Activated CD8-positive, alpha-beta memory T cell treated with anti-CD3 and anti-CD28 coated beads, Interleukin-2, amount 10 ng/mL, durations not matched to agents 7 days and 5 days (primary cell): ENCODE results near the gene GLI3. TPM values are rescaled to one million over a fixed set of nuclear protein-coding genes. Genes with fewer than 3 reads are reported as not detected.

Experiments
- ATAC-seq: fragments of 150-1000 bp; cut with Tn5 transposase; one replicate; pipeline ENCODE4 v1.10.0; 2021; ENCODE audit warnings: moderate library complexity
- CTCF ChIA-PET: fragments of 350-600 bp; sonication (Branson Sonifier 250); formaldehyde crosslinking; loops from one replicate; lab custom pipeline; 2021; ENCODE audit warnings: antibody characterized with exemption; lab: Charles Lee
- DNase-seq: peaks from one replicate; pipeline ENCODE4 v3.0.0-alpha.2; 2020
- H3K27ac Mint-ChIP-seq: one replicate; pipeline ENCODE4 v1.8.0; 2021; ENCODE audit warnings: mild to moderate bottlenecking, mixed read lengths
- H3K27me3 Mint-ChIP-seq: one replicate; pipeline ENCODE4 v1.8.0; 2021; ENCODE audit warnings: mixed read lengths
- H3K36me3 Mint-ChIP-seq: one replicate; pipeline ENCODE4 v1.8.0; 2021; ENCODE audit warnings: mild to moderate bottlenecking, mixed read lengths
- H3K4me1 Mint-ChIP-seq: one replicate; pipeline ENCODE4 v1.8.0; 2021; ENCODE audit warnings: mixed read lengths
- H3K4me3 Mint-ChIP-seq: one replicate; pipeline ENCODE4 v1.8.0; 2021; ENCODE audit warnings: mild to moderate bottlenecking, moderate library complexity, mixed read lengths
- H3K9me3 Mint-ChIP-seq: one replicate; pipeline ENCODE4 v1.8.0; 2022; ENCODE audit warnings: low read depth, mixed read lengths
- total RNA-seq, 2 experiments: library from RNA; stranded (reverse); gene quantifications; one replicate each; pipeline ENCODE4 v1.2.3, GENCODE V29; 2021

Gene GLI3
- total RNA-seq, 2 experiments from 2014 or later, result 0.15 to 0.26 TPM

GRCh38 chr7:42128703-42129102 lies 108.3 kb downstream of the GLI3 start:
- CTCF ChIA-PET, result no interaction called here
- Mint-ChIP-seq H3K27ac (no peak overlapping the region), H3K36me3 (no peaks in the 10 kb centered on the region), H3K27me3 (peaks cover 3% of the 10 kb centered on the region), H3K4me1 (peaks cover 13% of the 10 kb centered on the region), H3K4me3 (no peak overlapping the region), H3K9me3 (no peaks in the 10 kb centered on the region)
- DNase-seq (no peak), ATAC-seq (no peak)

DNA sequence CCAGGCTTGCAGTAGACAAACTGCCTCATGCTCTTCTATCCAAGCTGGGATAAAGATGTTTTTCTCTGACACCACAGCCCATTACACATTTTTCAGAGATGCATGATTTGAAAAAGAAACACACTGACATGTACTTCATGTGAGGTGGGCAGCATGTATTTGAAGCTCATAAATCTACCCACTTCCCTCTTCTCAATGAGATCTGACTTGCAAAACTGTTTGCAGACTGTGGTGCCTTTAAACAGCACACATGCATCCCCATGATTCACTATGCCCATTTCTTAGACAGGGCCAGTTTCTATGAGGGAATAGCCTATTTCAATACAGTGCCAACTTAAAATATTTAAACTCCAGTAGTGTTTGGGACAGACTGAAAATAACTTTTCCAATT lies 109.8 kb downstream of the GLI3 start:
- Mint-ChIP-seq H3K9me3 (no peaks in the 10 kb centered on the region), H3K4me3 (no peak overlapping the region), H3K27ac (no peak overlapping the region), H3K36me3 (no peaks in the 10 kb centered on the region), H3K4me1 (peaks cover 16% of the 10 kb centered on the region), H3K27me3 (peaks cover 3% of the 10 kb centered on the region)
- no peak for ATAC-seq
- DNase-seq, result no peak
- CTCF ChIA-PET, result interaction anchor here (0.5 kb wide), 1 partner anchor 137 kb away, joined by 3 read pairs; no protein-coding TSS in a partner anchor

DNA sequence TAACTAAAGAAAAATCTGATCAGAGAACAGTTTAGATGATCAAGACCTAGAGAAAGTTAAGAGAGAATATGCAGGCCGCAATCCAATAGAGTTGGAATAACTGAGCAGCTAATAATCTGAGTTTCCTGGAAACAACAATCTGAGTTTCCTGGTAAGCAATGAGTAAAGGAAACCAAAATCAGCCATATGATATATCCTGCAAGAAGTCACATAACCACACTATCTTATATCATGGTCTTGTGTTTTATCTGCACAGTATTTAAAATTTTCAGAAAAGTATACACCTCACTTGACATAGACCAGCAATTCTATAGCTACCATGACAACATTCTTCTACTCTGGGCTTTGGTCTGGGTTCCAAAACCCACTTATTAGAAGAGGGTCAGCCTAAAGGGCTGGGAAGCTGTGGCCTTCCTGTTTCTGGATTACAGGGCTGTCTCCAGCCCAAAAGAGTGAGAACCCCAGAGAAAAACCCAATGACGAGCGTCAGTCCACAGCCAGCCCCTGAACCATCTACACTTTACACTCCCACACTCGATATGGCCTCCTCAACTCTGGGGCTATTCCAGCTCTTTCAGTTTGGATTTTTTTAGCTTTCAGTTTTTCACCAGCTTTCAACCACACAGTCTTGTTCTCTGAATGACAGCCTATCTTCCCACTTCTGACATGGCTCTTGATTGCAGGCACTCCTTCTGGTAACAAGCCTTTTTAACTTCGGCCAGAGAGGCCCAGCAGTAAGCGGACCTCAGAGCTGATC lies 110.4 kb downstream of the GLI3 start:
- Mint-ChIP-seq H3K4me3 (no peak overlapping the region), H3K4me1 (peaks cover 16% of the 10 kb centered on the region), H3K27me3 (peaks cover 3% of the 10 kb centered on the region), H3K36me3 (no peaks in the 10 kb centered on the region), H3K27ac (no peak overlapping the region), H3K9me3 (no peaks in the 10 kb centered on the region)
- ATAC-seq (no peak), DNase-seq (no peak)
- CTCF ChIA-PET, result interaction anchor here (0.5 kb wide), 1 partner anchor 137 kb away, joined by 3 read pairs; no protein-coding TSS in a partner anchor

GRCh38 chr7:42125321-42125720 lies 111.7 kb downstream of the GLI3 start:
- no peak for ATAC-seq
- CTCF ChIA-PET, result no interaction called here
- no peak for DNase-seq
- H3K27me3 Mint-ChIP-seq, result peaks cover 6% of the 10 kb centered on the region
- H3K9me3 Mint-ChIP-seq, result no peaks in the 10 kb centered on the region
- H3K36me3 Mint-ChIP-seq, result no peaks in the 10 kb centered on the region
- no peak overlapping the region for H3K27ac Mint-ChIP-seq
- no peak overlapping the region for H3K4me3 Mint-ChIP-seq
- H3K4me1 Mint-ChIP-seq, result peaks cover 16% of the 10 kb centered on the region

- ATAC-seq, result no peak
- no peaks in the 10 kb centered on the region for H3K36me3 Mint-ChIP-seq
- H3K4me1 Mint-ChIP-seq, result peaks cover 16% of the 10 kb centered on the region
- no peaks in the 10 kb centered on the region for H3K9me3 Mint-ChIP-seq
- CTCF ChIA-PET, result no interaction called here
- peaks cover 3% of the 10 kb centered on the region for H3K27me3 Mint-ChIP-seq
- DNase-seq, result no peak
- H3K27ac Mint-ChIP-seq, result no peak overlapping the region
- no peak overlapping the region for H3K4me3 Mint-ChIP-seq
These were observed 113.3 kb downstream of the GLI3 start for GRCh38 chr7:42123716-42124115.

GRCh38 chr7:42120191-42120590 lies 116.8 kb downstream of the GLI3 start:
- peaks cover 3% of the 10 kb centered on the region for H3K4me1 Mint-ChIP-seq
- H3K27ac Mint-ChIP-seq, result no peak overlapping the region
- no peaks in the 10 kb centered on the region for H3K36me3 Mint-ChIP-seq
- no peak overlapping the region for H3K4me3 Mint-ChIP-seq
- DNase-seq (no peak), ATAC-seq (no peak)
- H3K27me3 Mint-ChIP-seq, result peaks cover 3% of the 10 kb centered on the region
- H3K9me3 Mint-ChIP-seq, result no peaks in the 10 kb centered on the region
- CTCF ChIA-PET, result no interaction called here

GRCh38 chr7:42117201-42117600 lies 119.8 kb downstream of the GLI3 start:
- H3K4me1 Mint-ChIP-seq, result no peaks in the 10 kb centered on the region
- H3K27ac Mint-ChIP-seq, result no peak overlapping the region
- H3K4me3 Mint-ChIP-seq, result no peak overlapping the region
- H3K36me3 Mint-ChIP-seq, result no peaks in the 10 kb centered on the region
- DNase-seq (no peak), ATAC-seq (no peak)
- CTCF ChIA-PET, result no interaction called here
- H3K9me3 Mint-ChIP-seq, result no peaks in the 10 kb centered on the region
- peaks cover 7% of the 10 kb centered on the region for H3K27me3 Mint-ChIP-seq

GRCh38 chr7:42115795-42116194 lies 121.2 kb downstream of the GLI3 start:
- no peak for DNase-seq
- H3K9me3 Mint-ChIP-seq, result no peaks in the 10 kb centered on the region
- ATAC-seq, result no peak
- no peaks in the 10 kb centered on the region for H3K4me1 Mint-ChIP-seq
- peaks cover 3% of the 10 kb centered on the region for H3K27me3 Mint-ChIP-seq
- CTCF ChIA-PET, result no interaction called here
- no peak overlapping the region for H3K4me3 Mint-ChIP-seq
- H3K36me3 Mint-ChIP-seq, result no peaks in the 10 kb centered on the region
- H3K27ac Mint-ChIP-seq, result no peak overlapping the region

GRCh38 chr7:42110333-42110732 lies 126.7 kb downstream of the GLI3 start:
- Mint-ChIP-seq H3K27me3 (peaks cover 9% of the 10 kb centered on the region), H3K27ac (no peak overlapping the region), H3K9me3 (no peaks in the 10 kb centered on the region), H3K4me3 (no peak overlapping the region), H3K4me1 (no peaks in the 10 kb centered on the region), H3K36me3 (no peaks in the 10 kb centered on the region)
- DNase-seq (no peak), ATAC-seq (no peak)
- CTCF ChIA-PET, result no interaction called here

DNA sequence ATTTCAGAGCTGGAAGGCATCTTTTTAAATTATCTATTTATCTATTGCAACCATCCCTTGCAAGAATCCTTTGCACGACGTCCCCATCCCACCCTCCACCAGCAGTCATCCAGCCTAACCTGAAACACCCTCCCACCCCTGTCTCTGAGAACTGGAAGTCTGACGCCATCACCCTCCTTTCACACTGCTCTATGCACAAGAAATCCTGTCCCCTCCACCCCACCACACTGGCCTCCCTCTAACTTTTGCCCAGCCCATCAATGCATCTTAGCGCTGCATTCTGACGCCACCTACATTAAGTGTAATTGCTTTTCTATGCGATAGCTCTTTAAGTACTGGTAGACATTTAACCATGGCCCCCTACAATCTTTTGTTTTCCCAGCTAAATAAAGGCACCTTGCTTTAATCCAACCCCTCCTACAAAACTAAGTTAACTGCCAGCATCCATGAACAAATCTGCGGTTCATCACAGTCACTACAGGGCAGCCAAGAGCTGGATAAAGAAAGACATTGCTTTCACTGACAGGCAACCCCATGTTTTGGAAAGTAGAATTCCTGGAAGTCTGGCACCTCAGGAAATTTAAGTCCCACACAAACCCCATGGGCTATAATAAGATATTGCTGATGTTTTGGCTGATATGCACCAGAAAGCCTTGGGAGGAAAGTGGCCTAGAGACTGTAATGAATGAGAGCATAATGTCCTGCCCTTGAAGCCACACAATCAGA lies 128.0 kb downstream of the GLI3 start:
- Mint-ChIP-seq H3K27me3 (peaks cover 6% of the 10 kb centered on the region), H3K27ac (no peak overlapping the region), H3K9me3 (no peaks in the 10 kb centered on the region), H3K4me3 (no peak overlapping the region), H3K36me3 (no peaks in the 10 kb centered on the region), H3K4me1 (no peaks in the 10 kb centered on the region)
- DNase-seq (no peak), ATAC-seq (no peak)
- CTCF ChIA-PET, result no interaction called here

DNA sequence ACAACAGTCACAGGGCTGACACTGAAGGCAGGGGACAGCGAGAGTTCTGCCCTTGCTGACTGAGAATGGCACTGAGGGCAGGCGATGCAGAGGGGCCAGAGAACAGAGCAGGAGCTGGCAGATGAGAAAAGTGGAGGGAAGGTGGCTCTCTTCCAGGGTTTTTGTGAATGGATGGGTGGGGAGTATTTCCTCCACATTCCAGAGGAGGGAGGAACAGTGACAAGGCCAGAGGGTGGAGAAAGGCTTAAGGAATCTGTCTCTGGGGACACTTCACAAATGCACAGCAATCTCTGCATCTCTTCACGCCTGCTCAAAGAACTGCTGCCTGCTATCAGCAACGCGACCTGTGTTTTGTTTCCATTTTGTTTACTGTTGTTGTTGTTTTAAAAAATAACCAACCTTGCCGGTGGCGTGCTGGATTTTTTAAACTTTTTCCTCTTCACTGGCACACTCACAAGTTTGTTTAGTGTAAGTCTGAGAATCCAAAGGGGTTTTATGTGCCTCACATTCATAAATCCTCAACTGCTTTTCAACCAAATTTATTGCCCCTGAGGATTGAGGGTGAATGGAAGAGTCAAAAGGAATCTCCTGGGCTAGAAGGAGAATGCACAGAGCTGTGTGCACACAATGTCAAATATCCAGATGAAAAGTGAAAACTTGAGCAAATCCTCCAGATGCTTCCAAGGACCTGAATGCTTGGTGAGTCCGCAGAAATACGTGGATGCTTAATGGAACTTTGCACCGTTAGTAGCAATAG lies 129.3 kb downstream of the GLI3 start:
- DNase-seq (no peak), ATAC-seq (no peak)
- Mint-ChIP-seq H3K27ac (no peak overlapping the region), H3K9me3 (no peaks in the 10 kb centered on the region), H3K36me3 (no peaks in the 10 kb centered on the region), H3K27me3 (peaks cover 6% of the 10 kb centered on the region), H3K4me3 (no peak overlapping the region), H3K4me1 (no peaks in the 10 kb centered on the region)
- CTCF ChIA-PET, result no interaction called here

DNA sequence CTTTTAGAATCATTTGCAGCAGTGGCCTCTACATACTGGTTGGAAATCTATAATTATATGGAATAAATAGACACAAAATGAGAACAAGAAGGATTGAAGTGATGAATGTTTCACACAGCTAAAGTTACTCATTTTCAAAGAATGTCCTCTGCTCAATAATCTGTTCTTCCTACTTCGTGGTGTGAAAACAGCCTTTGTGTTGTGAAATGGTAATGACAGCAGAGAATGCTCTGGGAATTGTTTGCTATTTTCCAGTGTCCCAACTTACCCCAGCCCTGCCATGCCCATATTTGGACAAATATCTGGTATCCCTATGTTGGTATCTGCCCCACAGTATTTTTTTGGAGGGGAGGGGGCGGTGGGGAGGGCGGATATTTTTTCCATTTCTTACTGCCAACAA lies 130.4 kb downstream of the GLI3 start:
- no peaks in the 10 kb centered on the region for H3K4me1 Mint-ChIP-seq
- DNase-seq (no peak), ATAC-seq (no peak)
- CTCF ChIA-PET, result no interaction called here
- H3K4me3 Mint-ChIP-seq, result no peak overlapping the region
- no peaks in the 10 kb centered on the region for H3K36me3 Mint-ChIP-seq
- peaks cover 6% of the 10 kb centered on the region for H3K27me3 Mint-ChIP-seq
- H3K27ac Mint-ChIP-seq, result no peak overlapping the region
- H3K9me3 Mint-ChIP-seq, result no peaks in the 10 kb centered on the region

- Mint-ChIP-seq H3K4me3 (no peak overlapping the region), H3K9me3 (no peaks in the 10 kb centered on the region), H3K27me3 (peaks cover 6% of the 10 kb centered on the region), H3K27ac (no peak overlapping the region), H3K36me3 (no peaks in the 10 kb centered on the region), H3K4me1 (no peaks in the 10 kb centered on the region)
- ATAC-seq (no peak), DNase-seq (no peak)
- CTCF ChIA-PET, result no interaction called here
These were observed 131.3 kb downstream of the GLI3 start for GRCh38 chr7:42105554-42106358.
